Thyroid gland (tissue), 4 donors: ENCODE results near the gene LAMB3. TPM values are rescaled to one million over a fixed set of nuclear protein-coding genes. Genes with fewer than 3 reads are reported as not detected.

ENCODE experiments used
- DNase-seq, 2 donors: peaks; one replicate each; pipeline ENCODE4 v3.0.0-alpha.2; 2019
- H3K27ac ChIP-seq, 3 donors: fragments of 200-600 bp; sonication (generic); 1 replicate in 2 of 3; 2 replicates in 1 of 3; pipeline ENCODE4 v1.5.1; 2016 to 2019; ENCODE audit warnings: mild to moderate bottlenecking in 1 of 3, moderate library complexity in 1 of 3
- H3K27me3 ChIP-seq: fragments of 200-600 bp; sonication (generic); one replicate; pipeline ENCODE4 v1.5.1; 2019
- H3K36me3 ChIP-seq, 2 donors: fragments of 200-600 bp; sonication (generic); one replicate each; pipeline ENCODE4 v1.5.1; 2016 to 2019
- H3K4me1 ChIP-seq, 2 donors: fragments of 200-600 bp; sonication (generic); one replicate each; pipeline ENCODE4 v1.5.1; 2017 to 2019
- H3K4me3 ChIP-seq, 3 donors: fragments of 200-600 bp; sonication (generic); replicated peaks in 1 of 3; 1 replicate in 2 of 3; 2 replicates in 1 of 3; pipeline ENCODE4 v1.5.1; 2016; ENCODE audit warnings: mild to moderate bottlenecking in 1 of 3
- H3K9me3 ChIP-seq: fragments of 200-600 bp; sonication (generic); one replicate; pipeline ENCODE4 v1.5.1; 2017
- CTCF ChIP-seq, 6 experiments: fragments of 200-600 bp in 3 of 6; fragments of 450-650 bp in 3 of 6; sonication (generic) in 3 of 6; IDR thresholded peaks; one replicate each; pipeline ENCODE4 v1.5.1; 2016 to 2019; ENCODE audit warnings: antibody characterized with exemption in 6 of 6, mild to moderate bottlenecking in 2 of 6, inconsistent platforms in 1 of 6, moderate library complexity in 1 of 6
- POLR2A ChIP-seq, 2 donors: fragments of 450-650 bp; IDR thresholded peaks; one replicate each; pipeline ENCODE4 v1.6.1; 2017; ENCODE audit warnings: antibody characterized with exemption in 2 of 2, mild to moderate bottlenecking in 2 of 2, moderate library complexity in 1 of 2
- WGBS, 2 donors: methylation state at CpG; one replicate each; pipeline ENCODE4 v1.1.5; 2017; 5-methylcytosine and 5-hydroxymethylcytosine counted together
- intact Hi-C: fragments of 100-400 bp; cut with DNase I; formaldehyde crosslinking; loops from one replicate; pipeline ENCODE4 v1.15.1; 2023
- total RNA-seq, 4 donors: library from RNA; depleted of rRNA; stranded (reverse); fragments of >200 nt; gene quantifications; one replicate each; pipeline ENCODE4 v1.2.3, GENCODE V29; 2016

The LAMB3 gene
- total RNA-seq, 4 donors from 2014 or later = 0.56 to 5.6 (median 2.7) TPM

DNA sequence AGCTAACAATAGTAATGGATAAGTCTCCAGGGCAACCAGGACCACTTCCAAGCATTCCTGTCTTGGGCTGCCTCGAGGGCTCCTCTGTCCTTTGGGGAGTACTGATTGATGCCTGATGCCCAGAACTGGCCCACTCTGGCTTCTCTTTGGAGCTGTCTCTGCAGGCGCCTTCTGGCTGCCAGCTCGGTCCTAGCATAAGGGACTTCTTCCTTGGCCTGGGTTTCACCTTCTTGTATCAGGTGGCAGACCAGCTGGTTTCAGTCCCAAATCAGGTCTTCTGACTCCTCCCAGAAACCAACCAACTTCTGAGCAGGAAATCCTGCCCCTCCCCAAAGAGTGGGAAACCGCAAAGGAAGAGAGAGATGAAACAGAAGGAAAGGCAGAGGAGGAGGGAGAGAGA lies 33.6 kb upstream of the LAMB3 start:
- no peaks in the 10 kb centered on the region for H3K36me3 ChIP-seq
- 76 to 78% methylated on average over 4 of the region's 4 CpGs for WGBS, 2 donors
- no peaks in the 10 kb centered on the region for H3K27me3 ChIP-seq
- intact Hi-C loops = no loop called here
- no peak overlapping the region for H3K27ac ChIP-seq
- TF ChIP-seq POLR2A (IDR thresholded peaks at IDR 0.05) (no peak), CTCF (IDR thresholded peaks at IDR 0.05) (no peak)
- H3K4me1 ChIP-seq = peaks cover 3 to 6% of the 10 kb centered on the region in 2 donors
- H3K4me3 ChIP-seq = no peak overlapping the region
- no peaks in the 10 kb centered on the region for H3K9me3 ChIP-seq
- DNase-seq = no peak

- TF ChIP-seq CTCF (IDR thresholded peaks at IDR 0.05) (no peak), POLR2A (IDR thresholded peaks at IDR 0.05) (no peak)
Measured at GRCh38 chr1:209678981-209679539, 26.8 kb upstream of the LAMB3 start.

GRCh38 chr1:209675565-209676154 lies 23.4 kb upstream of the LAMB3 start:
- DNase-seq = peak; percentile 30 to 31

More at GRCh38 chr1:209678981-209679539, 26.8 kb upstream of the LAMB3 start:
- WGBS, 2 donors = 92 to 95% methylated on average over 4 of the region's 4 CpGs
- Histone ChIP-seq H3K4me1 (peaks cover 4 to 15% of the 10 kb centered on the region in 2 donors), H3K36me3 (no peaks in the 10 kb centered on the region), H3K9me3 (no peaks in the 10 kb centered on the region), H3K27ac (no peak overlapping the region), H3K4me3 (no peak overlapping the region), H3K27me3 (no peaks in the 10 kb centered on the region)
- intact Hi-C loops = no loop called here
- DNase-seq = no peak

GRCh38 chr1:209674957-209675564 lies 22.8 kb upstream of the LAMB3 start, which contains the start of gene G0S2:
Gene G0S2, plus strand, starts transcription at chr1:209675412. Its CDS starts 273 bp downstream, at chr1:209675685.
- TF ChIP-seq POLR2A (IDR thresholded peaks at IDR 0.05) (peak in 1 of 2 donors; percentile 62), CTCF (IDR thresholded peaks at IDR 0.05) (no peak)
- Histone ChIP-seq H3K4me1 (peaks cover 4 to 17% of the 10 kb centered on the region in 2 donors), H3K4me3 (peak within 1 kb of the TSS; percentile 9 to 39 (median 36)), H3K27ac (peak within 1 kb of the TSS in 1 of 3 donors; percentile 47), H3K27me3 (no peaks in the 10 kb centered on the region), H3K9me3 (no peaks in the 10 kb centered on the region), H3K36me3 (no peaks in the 10 kb centered on the region)
- intact Hi-C loops = no loop called here
- peak; percentile 60 to 61 for DNase-seq
- WGBS, 2 donors = 2 to 3% methylated on average over 40 to 42 of the region's 47 CpGs

More at GRCh38 chr1:209675565-209676154, 23.4 kb upstream of the LAMB3 start:
- H3K36me3 ChIP-seq = no peaks in the 10 kb centered on the region
- WGBS, 2 donors = 8 to 12% methylated on average over 12 to 23 of the region's 34 CpGs
- H3K4me3 ChIP-seq = peak overlapping the region; percentile 9 to 39 (median 36)
- no peaks in the 10 kb centered on the region for H3K27me3 ChIP-seq
- no peaks in the 10 kb centered on the region for H3K9me3 ChIP-seq
- TF ChIP-seq CTCF (IDR thresholded peaks at IDR 0.05) (no peak), POLR2A (IDR thresholded peaks at IDR 0.05) (no peak)
- intact Hi-C loops = no loop called here
- peak overlapping the region in 1 of 3 donors; percentile 47 for H3K27ac ChIP-seq
- peaks cover 4 to 17% of the 10 kb centered on the region in 2 donors for H3K4me1 ChIP-seq
